Measurements from ENCODE around the gene FJX1.

FJX1 gene

GRCh38 chr11:35583843-35584242 is 34.4 kb upstream of the FJX1 start:
- no peak for DNase-seq (ENCODE audit: low read depth)
- no peak for TF ChIP-seq CTCF (conservative IDR thresholded peaks at IDR 0.05; ENCODE audit: low read length)
- no peak overlapping the region for H3K4me3 ChIP-seq (ENCODE audit: low read length)

- no peak overlapping the region for H3K4me3 ChIP-seq (ENCODE audit: low read length)
- peak; percentile 65 for DNase-seq (ENCODE audit: low read depth)
- no peak for TF ChIP-seq CTCF (conservative IDR thresholded peaks at IDR 0.05; ENCODE audit: low read length)
Measured at GRCh38 chr11:35584321-35584720, 33.9 kb upstream of the FJX1 start.

GRCh38 chr11:35585416-35585815 is 32.8 kb upstream of the FJX1 start:
- no peak for TF ChIP-seq CTCF (conservative IDR thresholded peaks at IDR 0.05; ENCODE audit: low read length)
- H3K4me3 ChIP-seq (ENCODE audit: low read length): no peak overlapping the region

GRCh38 chr11:35586222-35586621 is 32.0 kb upstream of the FJX1 start:
- TF ChIP-seq CTCF (conservative IDR thresholded peaks at IDR 0.05; ENCODE audit: low read length): no peak
- no peak for DNase-seq (ENCODE audit: low read depth)
- no peak overlapping the region for H3K4me3 ChIP-seq (ENCODE audit: low read length)

More at GRCh38 chr11:35585416-35585815, 32.8 kb upstream of the FJX1 start:
- no peak for DNase-seq (ENCODE audit: low read depth)

- H3K4me3 ChIP-seq (ENCODE audit: low read length): no peak overlapping the region
- DNase-seq (ENCODE audit: low read depth): no peak
- TF ChIP-seq CTCF (conservative IDR thresholded peaks at IDR 0.05; ENCODE audit: low read length): no peak
Measured at GRCh38 chr11:35587972-35588371, 30.3 kb upstream of the FJX1 start.

GRCh38 chr11:35588627-35589026 is 29.6 kb upstream of the FJX1 start:
- TF ChIP-seq CTCF (conservative IDR thresholded peaks at IDR 0.05; ENCODE audit: low read length): no peak
- H3K4me3 ChIP-seq (ENCODE audit: low read length): no peak overlapping the region
- peak; percentile 73 for DNase-seq (ENCODE audit: low read depth)

- DNase-seq (ENCODE audit: low read depth): no peak
- TF ChIP-seq CTCF (conservative IDR thresholded peaks at IDR 0.05; ENCODE audit: low read length): no peak
- H3K4me3 ChIP-seq (ENCODE audit: low read length): no peak overlapping the region
Measured at GRCh38 chr11:35589281-35589680, 29.0 kb upstream of the FJX1 start.

Measured in AG10803 (cell line).